Tibial nerve (tissue), 4 donors: Measurements from ENCODE around the gene GPC5.

Experiments
- EP300 ChIP-seq, 2 donors: sonication (generic); formaldehyde crosslinking; IDR thresholded peaks; one replicate each; pipeline ENCODE4 v1.6.1; 2017; ENCODE audit warnings: antibody characterized with exemption in 2 of 2, mild to moderate bottlenecking in 1 of 2
- POLR2A ChIP-seq, 2 donors: fragments of 450-650 bp; IDR thresholded peaks; one replicate each; pipeline ENCODE4 v1.6.1; 2017; ENCODE audit warnings: antibody characterized with exemption in 2 of 2, mild to moderate bottlenecking in 2 of 2, moderate library complexity in 2 of 2
- TF ChIP-seq, protein P1 (sequence below), 5 experiments: fragments of 200-600 bp in 3 of 5; fragments of 450-650 bp in 2 of 5; sonication (generic) in 3 of 5; IDR thresholded peaks; one replicate each; pipeline ENCODE4 v1.5.1; 2016 to 2019; ENCODE audit warnings: antibody characterized with exemption in 5 of 5, mild to moderate bottlenecking in 3 of 5, moderate library complexity in 2 of 5

- TF ChIP-seq, protein P1, sequence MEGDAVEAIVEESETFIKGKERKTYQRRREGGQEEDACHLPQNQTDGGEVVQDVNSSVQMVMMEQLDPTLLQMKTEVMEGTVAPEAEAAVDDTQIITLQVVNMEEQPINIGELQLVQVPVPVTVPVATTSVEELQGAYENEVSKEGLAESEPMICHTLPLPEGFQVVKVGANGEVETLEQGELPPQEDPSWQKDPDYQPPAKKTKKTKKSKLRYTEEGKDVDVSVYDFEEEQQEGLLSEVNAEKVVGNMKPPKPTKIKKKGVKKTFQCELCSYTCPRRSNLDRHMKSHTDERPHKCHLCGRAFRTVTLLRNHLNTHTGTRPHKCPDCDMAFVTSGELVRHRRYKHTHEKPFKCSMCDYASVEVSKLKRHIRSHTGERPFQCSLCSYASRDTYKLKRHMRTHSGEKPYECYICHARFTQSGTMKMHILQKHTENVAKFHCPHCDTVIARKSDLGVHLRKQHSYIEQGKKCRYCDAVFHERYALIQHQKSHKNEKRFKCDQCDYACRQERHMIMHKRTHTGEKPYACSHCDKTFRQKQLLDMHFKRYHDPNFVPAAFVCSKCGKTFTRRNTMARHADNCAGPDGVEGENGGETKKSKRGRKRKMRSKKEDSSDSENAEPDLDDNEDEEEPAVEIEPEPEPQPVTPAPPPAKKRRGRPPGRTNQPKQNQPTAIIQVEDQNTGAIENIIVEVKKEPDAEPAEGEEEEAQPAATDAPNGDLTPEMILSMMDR (IDR thresholded peaks at IDR 0.05) = no peak
- TF ChIP-seq EP300 (IDR thresholded peaks at IDR 0.05) (no peak), POLR2A (IDR thresholded peaks at IDR 0.05) (no peak)
Observed at GRCh38 chr13:92480387-92480786, 1082.0 kb downstream of the GPC5 start.
